Measurements from ENCODE around the gene CD36.

Gene CD36

GRCh38 chr7:80708123-80708522 is 69.7 kb downstream of the CD36 start:
- no peak for DNase-seq

- DNase-seq, result no peak
These were observed 73.1 kb downstream of the CD36 start for GRCh38 chr7:80711531-80711930.

DNA sequence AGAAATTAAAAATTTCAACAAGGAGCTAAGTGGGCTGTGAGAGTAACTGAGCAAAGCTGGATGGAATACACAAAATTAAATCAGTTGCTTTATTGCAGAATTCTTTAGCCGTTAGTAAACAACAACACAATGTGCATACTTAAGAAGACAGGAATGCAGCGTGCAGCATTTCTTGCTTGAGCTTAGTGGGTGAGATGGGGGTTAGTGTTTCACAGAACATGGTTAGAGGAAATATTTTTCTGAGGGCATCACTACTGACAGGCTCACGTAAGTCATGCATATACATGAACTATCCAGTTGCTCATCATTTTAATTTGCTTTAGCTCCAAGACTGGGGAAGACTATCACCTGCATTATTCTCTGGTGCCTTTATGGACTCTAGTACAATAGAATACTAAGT is 80.8 kb downstream of the CD36 start:
- DNase-seq, result no peak

- DNase-seq, result no peak
These were observed 81.7 kb downstream of the CD36 start for GRCh38 chr7:80720146-80720545.

DNA sequence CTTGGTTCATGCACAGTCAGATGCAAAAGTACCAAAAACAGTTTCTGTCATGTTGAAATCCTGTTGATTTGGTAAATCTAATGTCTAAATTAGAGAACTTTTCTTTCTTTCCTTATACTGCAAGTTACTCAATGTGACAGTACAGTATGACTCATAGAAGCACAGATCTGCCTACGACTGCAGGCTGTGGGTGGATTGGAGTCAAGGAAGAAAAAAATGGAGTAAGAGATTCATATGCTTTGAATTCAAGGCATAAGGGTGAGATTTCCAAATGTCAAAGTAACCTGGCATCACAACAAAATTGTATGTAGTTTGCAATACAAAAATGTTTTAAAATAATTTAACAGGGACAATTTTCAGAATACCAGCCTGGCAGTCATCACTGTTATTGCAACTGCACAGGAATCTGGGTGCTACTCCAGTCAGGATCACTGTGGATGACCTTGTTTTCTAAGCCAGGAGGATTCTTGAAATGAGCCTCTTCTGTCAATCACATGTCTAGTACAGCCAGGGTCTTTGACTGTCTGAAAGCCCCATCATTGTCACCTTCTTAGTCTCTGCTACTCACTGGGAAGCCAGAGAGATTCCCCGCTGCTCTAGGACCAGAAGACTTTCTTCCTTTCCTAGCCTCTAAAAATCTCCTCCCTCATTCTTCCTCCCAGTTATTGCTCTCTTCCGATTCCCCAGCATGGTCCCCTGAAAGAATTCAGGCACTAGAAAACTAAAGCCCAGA is 83.6 kb downstream of the CD36 start:
- DNase-seq, result no peak

- DNase-seq, result no peak
These were observed 84.3 kb downstream of the CD36 start for GRCh38 chr7:80722616-80723195.

- DNase-seq, result no peak
These were observed 85.9 kb downstream of the CD36 start for GRCh38 chr7:80724249-80724871.

DNA sequence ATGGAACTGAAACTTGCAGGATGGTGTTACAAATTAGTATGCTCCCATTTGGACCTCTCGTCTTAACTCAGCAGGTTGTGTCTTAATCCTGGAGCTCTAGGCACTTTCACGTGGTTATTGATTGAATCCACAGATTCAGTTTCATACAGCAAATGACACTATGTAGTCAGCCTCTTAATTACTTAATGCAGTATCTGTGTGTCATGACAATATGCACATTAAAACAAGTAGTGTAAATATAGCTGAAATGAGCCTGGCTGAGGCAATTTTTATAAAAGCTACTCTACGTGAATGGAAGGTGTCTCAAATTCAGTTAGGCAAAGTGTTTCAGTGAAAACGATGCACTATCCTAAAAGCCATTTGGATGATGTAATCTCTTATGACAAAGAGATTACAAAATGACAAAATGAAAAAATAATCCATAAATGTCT is 86.8 kb downstream of the CD36 start:
- no peak for DNase-seq

Measured in NCI-H2029 treated with DMSO at 0.1 percent for 48 hours (cell line).